AML-193 (cell line): ENCODE data around the gene LSM10.

Experiments
- DNase-seq, 2 experiments: peaks; one replicate each; lab custom pipeline; 2025; lab: John Stamatoyannopoulos, UW

LSM10 gene

DNA sequence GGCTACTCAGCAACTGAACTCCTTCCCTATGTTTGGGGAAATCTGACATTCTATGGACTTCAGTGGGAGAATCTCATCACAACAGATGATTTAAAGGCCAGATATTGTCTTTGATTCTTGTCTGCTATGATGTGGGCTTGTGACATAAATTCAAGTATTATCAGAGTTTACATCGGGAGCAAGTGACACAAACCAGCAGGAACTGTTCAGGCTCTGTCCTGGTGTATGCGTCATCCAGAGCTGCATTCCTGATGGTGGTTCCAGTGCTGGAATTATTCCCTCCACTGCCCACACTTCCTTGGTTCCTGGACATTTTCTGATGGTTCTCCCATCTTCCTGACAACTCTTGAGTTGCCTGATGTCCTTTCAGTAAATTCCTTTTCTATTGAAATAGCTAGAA is 10.8 kb upstream of the LSM10 start:
- DNase-seq = no peak

DNA sequence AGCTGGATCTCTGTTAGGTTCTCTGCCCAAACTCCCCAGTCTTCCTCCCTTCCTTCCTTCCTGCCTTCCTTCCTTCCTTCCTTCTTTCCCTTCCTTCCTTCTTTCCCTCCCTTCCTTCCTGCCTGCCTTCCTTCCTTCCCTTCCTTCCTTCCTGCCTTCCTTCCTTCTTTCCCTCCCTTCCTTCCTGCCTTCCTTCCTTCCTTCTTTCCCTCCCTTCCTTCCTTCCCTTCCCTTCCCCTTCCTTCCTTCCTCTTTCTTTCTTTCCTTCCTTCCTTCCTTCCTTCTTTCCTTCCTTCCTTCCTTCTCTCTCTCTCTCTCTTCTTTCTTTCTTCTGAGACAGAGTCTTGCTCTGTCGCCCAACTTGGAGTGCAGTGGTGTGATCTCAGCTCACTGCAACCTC is 8.7 kb upstream of the LSM10 start:
- DNase-seq = no peak

- no peak for DNase-seq
Observed at GRCh38 chr1:36402504-36402890, 4.8 kb upstream of the LSM10 start.

- DNase-seq = no peak
Observed at GRCh38 chr1:36401602-36402503, 4.1 kb upstream of the LSM10 start.

- peak; percentile 86 to 90 for DNase-seq
Observed at GRCh38 chr1:36400825-36401601, 3.3 kb upstream of the LSM10 start.

- no peak for DNase-seq
Observed at GRCh38 chr1:36400514-36400824, 2.8 kb upstream of the LSM10 start.

DNA sequence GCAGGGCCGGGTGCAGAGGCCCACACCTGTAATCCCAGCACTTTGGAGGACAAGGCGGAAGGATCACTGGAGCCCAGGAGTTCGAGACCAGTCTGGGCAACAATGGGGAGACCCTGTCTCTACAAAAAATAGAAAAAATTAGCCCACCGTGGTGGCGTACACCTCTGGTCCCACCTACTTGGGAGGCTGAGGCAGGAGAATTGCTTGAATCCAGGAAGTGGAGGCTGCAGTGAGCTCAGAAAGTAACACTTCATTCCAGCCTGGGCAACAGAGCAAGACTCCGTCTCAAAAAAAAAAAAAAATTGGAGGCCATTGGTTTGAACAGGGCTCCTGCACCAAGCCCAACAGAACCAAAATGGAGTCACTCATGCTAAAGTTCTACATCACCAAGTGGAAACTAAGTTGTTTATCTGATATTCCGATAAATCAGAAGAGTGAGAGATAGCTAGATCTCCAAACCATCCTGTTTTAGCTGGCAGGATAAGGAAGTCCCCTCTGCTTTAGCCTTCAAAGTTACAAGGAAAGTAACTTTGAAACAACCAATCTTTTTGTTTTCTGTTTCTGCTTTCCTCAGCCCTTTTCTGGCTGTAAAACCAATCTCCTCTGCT is 766 bp upstream of the LSM10 start:
- DNase-seq = no peak

DNA sequence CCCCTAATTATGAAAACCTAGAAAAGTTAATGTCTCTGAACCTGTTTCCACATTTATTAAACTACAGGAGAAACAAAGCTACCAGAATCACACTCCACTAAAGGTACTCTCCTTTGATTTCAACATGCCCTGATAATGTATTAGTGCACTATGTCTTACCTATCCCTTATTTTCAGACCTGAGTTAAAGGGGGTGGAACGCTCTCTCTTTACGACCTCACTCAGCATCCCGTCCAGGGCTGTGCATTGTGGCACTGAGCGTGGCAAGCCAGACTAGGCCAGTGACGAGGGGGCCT is 678 bp downstream of the LSM10 start:
- no peak for DNase-seq

GRCh38 chr1:36396359-36396758 is 1.3 kb downstream of the LSM10 start:
- DNase-seq = no peak

GRCh38 chr1:36393686-36394085 is 4.0 kb downstream of the LSM10 start:
- no peak for DNase-seq

DNA sequence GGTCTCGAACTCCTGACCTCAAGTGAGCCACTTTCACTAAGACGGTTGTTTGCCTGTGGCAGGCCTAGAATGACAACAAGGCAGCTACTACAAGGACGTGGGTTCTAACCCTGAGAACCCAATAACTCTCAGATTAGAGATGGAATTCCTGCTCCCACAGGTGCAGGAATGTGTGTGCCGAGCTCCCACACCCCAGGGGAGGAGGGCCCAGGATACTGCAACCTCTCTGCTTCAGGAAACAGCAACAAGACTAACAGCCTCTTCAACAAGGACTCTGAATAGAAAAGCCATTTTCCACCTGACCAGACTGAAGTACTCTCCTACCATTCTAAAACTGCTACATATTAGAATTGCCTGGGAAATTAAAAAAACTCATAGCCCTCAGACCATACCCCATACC is 4.9 kb downstream of the LSM10 start:
- no peak for DNase-seq

DNA sequence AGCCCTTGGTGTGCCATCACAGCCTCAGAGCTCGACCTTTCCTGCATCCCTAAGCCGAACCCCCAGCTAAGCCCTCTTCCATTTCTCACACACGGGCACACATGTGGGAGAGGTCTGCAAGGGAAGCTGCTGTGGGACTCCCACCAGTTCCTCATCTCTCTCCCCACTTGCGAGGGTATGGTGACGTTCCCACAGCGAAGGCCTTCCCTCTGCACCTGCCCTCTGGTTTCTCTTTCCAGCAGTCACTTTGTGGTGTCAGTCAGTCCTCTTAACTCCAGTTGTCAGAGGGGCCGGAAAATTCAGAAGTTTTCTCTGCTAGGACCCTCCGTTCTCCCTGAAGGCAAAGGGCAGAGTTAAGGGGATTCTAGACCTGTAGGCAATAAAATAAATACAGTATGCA is 6.4 kb downstream of the LSM10 start:
- no peak for DNase-seq

DNA sequence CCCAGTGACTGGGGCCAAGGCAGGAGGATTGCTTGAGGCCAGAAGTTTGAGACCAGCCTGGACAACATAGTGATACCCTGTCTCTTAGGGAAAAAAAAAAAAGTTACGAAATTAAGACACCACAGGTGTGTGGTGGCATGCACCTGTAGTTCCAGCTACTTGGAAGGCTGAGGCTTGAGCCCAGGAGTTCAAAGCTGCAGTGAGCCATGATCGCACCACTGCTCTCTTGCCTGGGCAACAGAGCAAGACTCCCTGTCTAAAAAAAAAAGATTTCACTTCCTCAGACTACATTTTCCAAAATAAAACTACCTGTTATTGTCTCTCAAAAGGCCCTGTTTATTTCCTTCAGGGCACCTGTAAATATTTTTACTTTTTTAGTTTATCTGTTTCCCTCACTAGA is 7.3 kb downstream of the LSM10 start:
- no peak for DNase-seq

DNA sequence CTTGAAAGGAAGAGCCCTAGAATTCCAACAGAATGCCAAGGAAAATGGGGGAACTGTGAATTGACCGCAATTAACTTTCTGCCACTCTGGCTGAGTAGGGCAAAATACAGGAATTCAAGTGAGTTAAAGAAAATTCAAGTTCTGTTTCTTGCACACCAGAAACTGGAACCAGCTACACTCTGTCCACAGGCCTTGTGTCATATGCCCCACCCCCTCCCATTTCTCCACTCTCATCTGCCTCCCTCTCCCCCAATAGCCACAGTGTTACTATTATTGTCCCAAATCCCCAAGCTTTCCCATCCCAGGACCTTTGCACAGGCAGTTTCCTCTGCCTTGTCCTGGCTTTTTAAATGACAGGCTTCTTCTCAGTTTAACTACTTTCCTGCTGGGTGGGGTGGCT is 7.7 kb downstream of the LSM10 start:
- DNase-seq = no peak

DNA sequence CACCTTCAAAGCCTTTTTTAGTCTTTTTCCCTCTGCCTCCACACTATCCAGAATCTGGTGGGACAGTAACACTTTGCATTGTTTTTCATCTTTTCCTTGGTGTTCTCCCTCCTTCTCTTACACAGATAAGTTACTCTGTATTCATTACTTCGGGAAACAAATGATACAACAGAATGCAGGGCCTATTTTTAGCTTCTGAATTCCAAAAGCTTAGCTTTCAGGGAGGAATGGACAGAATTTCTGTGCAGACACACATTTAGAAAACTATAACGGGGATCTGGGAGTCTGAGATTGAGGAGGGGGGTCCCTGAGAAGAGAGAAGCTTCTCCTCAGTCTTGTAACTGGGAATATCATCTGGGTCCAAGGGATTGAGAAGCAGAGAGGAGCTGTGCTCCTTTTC is 8.4 kb downstream of the LSM10 start:
- DNase-seq = no peak

DNA sequence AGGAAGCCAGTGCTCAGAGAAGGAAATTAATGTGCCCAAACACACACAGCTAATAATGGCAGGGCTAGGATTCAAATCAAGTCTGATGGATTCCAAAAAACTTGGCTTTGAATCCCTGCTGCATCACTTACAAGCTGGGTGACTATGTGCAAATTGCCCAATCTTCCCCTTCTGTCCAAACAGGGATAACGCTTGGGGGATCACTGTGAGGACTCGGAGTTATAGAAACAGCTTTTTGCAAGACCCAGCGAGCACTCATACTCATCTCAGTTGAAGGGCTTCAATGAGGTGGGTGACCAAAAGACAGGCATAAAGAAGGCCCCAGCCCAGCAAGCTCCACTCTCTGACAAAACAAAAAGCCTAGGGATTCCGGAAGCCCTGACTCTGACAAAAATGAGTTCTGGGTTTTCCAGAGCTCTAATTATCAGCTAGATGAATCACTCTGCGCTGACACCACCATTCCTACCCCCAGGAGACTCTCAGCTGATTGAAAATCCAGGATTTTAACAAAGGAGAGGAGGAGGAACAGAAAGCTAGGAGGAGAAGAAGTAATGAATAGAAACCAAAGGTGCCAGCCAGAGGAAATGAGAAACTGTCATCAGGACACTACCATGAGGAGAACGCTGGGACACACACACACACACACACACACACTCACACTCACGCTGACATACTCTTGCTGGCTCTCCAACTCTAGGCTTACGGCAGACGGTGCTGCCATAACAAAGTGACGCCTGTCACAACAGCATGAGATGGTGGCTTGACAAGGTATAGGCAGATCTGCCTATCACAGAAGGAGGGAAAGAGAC is 10.4 kb downstream of the LSM10 start:
- no peak for DNase-seq

GRCh38 chr1:36386265-36387140 is 11.2 kb downstream of the LSM10 start:
- peak; percentile 98 for DNase-seq

GRCh38 chr1:36385410-36386264 is 12.1 kb downstream of the LSM10 start, which contains the start of gene STK40:
STK40 (minus strand) TSS chr1:36385924; CDS start chr1:36361332, 24,592 bp downstream.
- peak; percentile 96 to 97 for DNase-seq

GRCh38 chr1:36384542-36385409 is 12.9 kb downstream of the LSM10 start:
- DNase-seq = peak; percentile 43 to 48
